IPS DF 4.7 (cell line): Measurements from ENCODE around the gene ART3.

Experiments
- DNase-seq: peaks from one replicate; pipeline ENCODE4 v3.0.0-alpha.2; 2013; ENCODE audit warnings: low spot score; ENCODE audit errors: extremely low read depth

The ART3 gene

GRCh38 chr4:76072760-76073159, 1.7 kb upstream of the ART3 start:
- DNase-seq, result peak; percentile 44

DNA sequence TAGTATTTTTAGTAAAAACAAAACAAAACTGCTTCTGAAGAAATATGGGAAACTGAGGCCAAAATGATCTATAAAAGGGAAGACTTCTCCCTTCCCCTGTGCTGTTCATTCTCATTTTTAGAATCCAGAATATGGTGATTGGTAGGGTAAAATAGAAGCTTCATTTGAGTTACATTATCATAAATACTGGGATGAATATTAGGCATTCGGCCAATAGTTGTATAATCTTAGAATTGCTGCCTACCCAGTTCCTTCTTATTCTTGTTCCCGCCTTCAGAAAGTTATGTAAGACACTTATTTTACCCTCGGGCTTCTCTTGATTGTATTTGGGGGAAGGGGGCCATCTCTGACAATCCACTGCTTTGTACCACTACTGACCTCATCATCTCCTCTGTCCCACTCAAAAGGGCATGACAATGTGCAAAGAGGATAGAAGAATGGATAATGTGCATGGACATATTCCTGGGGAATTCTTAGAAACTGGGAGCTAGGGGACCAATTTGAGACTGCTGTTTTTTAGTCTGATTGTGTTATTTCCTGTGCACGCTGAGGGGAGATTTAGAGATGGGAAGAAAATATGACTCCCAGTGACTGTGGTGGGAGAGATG, 588 bp downstream of the ART3 start:
- no peak for DNase-seq

- no peak for DNase-seq
Observed at GRCh38 chr4:76078033-76078613, 3.6 kb downstream of the ART3 start.

DNA sequence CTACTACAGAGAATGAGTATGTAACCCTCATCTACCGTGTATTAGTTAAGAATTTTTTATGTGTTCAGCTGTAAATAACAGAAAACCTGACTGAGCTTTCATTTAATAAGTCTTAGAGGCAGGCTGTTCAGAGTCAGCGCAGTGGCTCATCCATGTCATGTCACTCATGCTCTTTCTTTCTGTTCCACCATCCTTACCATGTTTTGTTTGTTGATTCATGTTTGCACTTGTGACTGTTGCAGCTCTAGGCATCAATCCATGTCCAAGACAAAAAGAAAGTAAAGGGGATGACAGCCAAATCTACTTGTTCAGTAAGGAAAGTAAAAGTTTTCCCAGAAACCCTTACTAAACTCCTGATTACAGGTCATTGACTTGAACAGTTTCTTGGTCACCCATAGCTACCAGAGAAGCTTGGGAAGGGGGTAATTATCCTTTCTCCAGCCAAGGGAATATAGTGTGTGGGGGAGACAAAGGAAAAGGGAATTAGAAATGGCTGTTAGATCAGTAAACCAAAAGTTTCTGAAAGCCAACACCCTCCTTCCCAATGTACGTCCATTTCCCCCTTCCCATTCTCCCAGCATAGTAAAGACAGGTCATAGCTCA, 9.0 kb downstream of the ART3 start:
- no peak for DNase-seq

DNA sequence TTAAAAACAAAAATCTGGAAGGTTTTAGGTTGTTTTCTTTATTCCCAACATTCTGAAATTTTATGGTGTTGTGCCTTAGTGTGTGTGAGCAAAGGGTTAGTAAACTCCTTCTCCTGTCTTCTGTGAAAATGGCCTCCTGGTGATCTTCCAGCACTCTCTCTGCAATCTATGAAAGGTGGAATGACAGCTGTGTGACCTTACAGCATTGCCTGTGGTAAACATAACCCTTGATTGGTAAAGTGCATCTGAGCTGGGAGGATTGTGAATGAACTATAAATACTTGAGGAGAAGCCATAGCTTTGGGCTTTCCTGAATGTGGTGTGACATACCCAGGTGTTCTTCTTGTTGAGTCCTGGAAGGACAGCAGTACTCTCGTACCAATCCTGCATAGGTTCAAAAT, 10.0 kb downstream of the ART3 start:
- no peak for DNase-seq

GRCh38 chr4:76087007-76087769, 12.7 kb downstream of the ART3 start:
- DNase-seq, result peak; percentile 53

GRCh38 chr4:76088719-76089118, 14.2 kb downstream of the ART3 start:
- no peak for DNase-seq

GRCh38 chr4:76090241-76090691, 15.8 kb downstream of the ART3 start:
- no peak for DNase-seq

GRCh38 chr4:76091052-76091451, 16.5 kb downstream of the ART3 start:
- no peak for DNase-seq

- no peak for DNase-seq
Observed at GRCh38 chr4:76095568-76095967, 21.1 kb downstream of the ART3 start.

GRCh38 chr4:76096076-76096475, 21.6 kb downstream of the ART3 start:
- DNase-seq, result no peak

GRCh38 chr4:76105652-76106051, 31.1 kb downstream of the ART3 start:
- no peak for DNase-seq

DNA sequence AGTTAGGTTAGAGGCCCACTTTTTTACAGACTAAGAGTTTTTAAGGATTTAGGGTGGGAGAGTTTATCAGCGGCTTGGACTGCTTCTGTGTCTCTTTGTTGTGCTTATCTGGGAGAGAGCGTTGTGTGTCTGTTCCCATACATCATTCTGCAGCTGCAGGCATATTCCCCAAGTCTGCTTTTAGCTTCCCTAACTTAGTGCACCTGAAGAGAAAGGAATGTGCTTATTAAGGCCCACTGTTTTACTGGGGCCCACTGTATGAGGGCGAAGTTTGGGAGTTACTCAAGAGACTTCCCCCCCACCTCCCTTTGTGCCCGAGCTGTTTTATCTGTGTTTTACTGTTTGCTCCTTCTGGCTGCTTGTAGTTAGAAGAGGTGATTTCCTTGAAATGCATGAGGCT, 31.9 kb downstream of the ART3 start:
- no peak for DNase-seq

- no peak for DNase-seq
Observed at GRCh38 chr4:76108467-76109181, 34.1 kb downstream of the ART3 start.

- no peak for DNase-seq
Observed at GRCh38 chr4:76116821-76117220, 42.3 kb downstream of the ART3 start.

DNA sequence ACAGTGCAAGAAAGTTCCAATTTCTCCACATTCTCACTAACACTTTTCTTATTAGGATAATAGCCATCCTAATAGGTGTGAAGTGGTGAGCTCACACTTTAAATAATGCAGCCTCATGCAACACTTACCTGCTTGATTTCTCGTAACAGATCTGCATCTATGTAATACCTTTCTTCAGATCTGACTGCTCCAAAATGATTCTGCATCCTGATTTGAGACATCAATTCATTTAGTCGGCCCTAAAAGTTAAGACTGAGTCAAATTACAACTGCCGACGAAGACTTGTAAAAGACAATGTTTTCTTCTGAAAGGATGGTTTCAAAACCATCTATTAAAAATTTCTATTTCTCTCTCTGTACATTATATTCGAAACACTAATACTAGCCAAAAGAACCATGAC, 43.0 kb downstream of the ART3 start:
- DNase-seq, result no peak

DNA sequence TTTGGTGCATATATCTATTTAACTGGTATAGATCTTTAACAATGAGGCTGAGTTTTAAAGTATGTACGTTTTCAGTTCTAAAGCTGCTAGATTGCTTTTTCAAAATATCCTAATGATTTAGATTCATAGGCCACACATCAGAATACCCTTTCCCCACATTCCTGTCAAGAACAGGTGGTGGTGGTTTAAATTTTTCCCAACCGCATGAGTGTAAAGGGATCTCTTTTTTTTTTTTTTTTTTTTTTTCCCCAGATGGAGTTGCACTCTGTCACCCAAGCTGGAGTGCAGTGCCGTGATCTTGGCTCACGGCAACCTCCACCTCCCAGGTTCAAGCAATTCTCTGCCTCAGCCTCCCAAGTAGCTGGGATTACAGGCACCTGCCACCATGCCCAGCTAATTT, 45.7 kb downstream of the ART3 start:
- DNase-seq, result no peak

DNA sequence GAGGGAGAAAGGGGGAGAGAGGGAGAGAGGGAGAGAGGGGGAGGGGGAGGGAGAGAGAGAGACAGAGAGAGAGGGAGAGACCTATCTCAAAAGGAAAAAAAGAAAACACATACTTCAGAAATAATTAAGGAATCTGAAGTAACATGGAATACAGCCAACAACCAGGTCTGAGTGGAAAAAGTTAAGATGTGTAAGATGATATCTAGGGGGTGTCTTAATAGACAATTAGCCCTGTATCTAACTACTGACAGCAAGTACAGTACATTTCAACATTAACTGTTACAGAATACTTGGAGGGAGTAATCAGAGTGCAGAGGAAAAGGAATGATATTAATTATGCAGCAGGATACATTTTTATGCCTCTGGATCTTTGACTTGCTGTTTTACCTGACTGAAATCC, 51.3 kb downstream of the ART3 start:
- no peak for DNase-seq

DNA sequence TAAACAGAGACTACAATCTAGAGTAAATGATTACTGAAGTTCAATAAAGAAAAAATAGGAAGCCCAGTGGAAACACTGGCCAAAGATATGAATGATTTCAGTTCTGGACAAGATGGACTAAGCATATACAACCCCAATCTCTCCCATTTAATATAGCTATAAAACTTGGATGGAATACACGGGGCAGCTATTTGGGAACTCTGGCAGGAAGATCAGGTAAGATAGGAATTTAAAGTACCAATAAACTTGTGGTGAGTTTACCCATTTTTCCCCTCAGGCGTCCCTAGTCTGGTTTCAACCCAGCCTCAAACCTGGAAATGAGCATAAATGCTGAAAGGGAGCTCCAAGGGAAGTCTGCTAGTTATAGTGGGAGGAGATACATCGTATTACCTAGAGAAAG, 53.2 kb downstream of the ART3 start:
- no peak for DNase-seq

DNA sequence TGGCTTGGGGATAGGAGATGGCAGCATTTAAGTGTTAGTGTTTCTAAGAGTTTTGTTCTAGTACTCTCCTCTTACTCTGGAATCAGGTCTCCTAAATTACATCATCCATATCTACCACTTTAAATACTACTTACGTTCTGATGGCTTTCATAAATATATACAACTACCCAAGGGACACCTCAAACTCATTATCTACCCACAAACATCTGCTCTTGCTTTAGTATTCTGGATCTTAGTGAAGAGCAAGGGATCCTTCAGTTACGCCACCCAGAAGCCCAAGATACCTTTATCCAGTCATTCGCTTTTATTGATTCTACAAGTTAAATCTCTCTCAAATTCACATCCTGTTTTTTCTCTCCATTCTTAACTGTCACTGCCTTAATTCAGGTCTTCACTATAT, 66.7 kb downstream of the ART3 start:
- no peak for DNase-seq

GRCh38 chr4:76144546-76144945, 70.0 kb downstream of the ART3 start:
- DNase-seq, result no peak
